HL-60 (cell line): ENCODE measurements around the gene PRRX2.

Experiments used
- GABPA ChIP-seq: IDR thresholded peaks from 2 replicates; pipeline ENCODE4 v1.6.1; 2012; ENCODE audit warnings: low read depth
- POLR2AphosphoS5 ChIP-seq: IDR thresholded peaks from 2 replicates; pipeline ENCODE4 v1.6.1; 2012; ENCODE audit warnings: low read depth
- TF ChIP-seq, protein P1 (sequence below): IDR thresholded peaks from one replicate; pipeline ENCODE4 v1.5.1; 2011; ENCODE audit warnings: low read length, control low read depth, inconsistent platforms; ENCODE audit not compliant: insufficient read depth
- TF ChIP-seq, protein P2 (sequence below): IDR thresholded peaks from 2 replicates; pipeline ENCODE4 v1.6.1; 2012; ENCODE audit warnings: low read depth; ENCODE audit not compliant: insufficient replicate concordance

DNA sequence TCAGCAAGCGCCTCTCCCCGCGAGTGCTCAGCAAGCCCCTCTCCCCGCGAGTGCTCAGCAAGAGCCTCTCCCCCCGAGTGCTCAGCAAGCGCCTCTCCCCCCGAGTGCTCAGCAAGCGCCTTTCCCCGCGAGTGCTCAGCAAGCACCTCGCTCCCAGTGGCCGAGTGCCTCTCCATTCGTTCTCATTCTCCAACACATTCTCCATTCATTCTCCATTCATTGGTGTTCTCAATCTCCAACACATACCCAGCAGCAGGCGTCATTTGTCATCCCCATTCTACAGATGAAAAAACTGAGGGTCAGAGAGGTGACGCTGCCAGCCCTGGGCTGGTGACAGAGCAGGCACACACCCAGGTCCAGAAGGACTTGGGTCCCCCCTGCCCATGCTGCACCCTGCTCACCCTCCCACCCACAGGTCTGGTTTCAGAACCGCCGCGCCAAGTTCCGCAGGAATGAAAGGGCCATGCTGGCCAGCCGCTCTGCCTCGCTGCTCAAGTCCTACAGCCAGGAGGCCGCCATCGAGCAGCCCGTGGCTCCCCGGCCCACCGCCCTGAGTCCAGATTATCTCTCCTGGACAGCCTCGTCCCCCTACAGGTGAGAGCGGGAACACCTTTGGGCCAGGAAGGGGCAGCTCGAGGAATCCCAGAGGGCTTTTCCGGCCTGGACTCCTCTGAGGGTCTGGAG, 54.9 kb downstream of the PRRX2 start:
- TF ChIP-seq POLR2AphosphoS5 (no peak), GABPA (no peak)
- TF ChIP-seq, protein P1, sequence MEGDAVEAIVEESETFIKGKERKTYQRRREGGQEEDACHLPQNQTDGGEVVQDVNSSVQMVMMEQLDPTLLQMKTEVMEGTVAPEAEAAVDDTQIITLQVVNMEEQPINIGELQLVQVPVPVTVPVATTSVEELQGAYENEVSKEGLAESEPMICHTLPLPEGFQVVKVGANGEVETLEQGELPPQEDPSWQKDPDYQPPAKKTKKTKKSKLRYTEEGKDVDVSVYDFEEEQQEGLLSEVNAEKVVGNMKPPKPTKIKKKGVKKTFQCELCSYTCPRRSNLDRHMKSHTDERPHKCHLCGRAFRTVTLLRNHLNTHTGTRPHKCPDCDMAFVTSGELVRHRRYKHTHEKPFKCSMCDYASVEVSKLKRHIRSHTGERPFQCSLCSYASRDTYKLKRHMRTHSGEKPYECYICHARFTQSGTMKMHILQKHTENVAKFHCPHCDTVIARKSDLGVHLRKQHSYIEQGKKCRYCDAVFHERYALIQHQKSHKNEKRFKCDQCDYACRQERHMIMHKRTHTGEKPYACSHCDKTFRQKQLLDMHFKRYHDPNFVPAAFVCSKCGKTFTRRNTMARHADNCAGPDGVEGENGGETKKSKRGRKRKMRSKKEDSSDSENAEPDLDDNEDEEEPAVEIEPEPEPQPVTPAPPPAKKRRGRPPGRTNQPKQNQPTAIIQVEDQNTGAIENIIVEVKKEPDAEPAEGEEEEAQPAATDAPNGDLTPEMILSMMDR: peak; percentile 5
- TF ChIP-seq, protein P2, sequence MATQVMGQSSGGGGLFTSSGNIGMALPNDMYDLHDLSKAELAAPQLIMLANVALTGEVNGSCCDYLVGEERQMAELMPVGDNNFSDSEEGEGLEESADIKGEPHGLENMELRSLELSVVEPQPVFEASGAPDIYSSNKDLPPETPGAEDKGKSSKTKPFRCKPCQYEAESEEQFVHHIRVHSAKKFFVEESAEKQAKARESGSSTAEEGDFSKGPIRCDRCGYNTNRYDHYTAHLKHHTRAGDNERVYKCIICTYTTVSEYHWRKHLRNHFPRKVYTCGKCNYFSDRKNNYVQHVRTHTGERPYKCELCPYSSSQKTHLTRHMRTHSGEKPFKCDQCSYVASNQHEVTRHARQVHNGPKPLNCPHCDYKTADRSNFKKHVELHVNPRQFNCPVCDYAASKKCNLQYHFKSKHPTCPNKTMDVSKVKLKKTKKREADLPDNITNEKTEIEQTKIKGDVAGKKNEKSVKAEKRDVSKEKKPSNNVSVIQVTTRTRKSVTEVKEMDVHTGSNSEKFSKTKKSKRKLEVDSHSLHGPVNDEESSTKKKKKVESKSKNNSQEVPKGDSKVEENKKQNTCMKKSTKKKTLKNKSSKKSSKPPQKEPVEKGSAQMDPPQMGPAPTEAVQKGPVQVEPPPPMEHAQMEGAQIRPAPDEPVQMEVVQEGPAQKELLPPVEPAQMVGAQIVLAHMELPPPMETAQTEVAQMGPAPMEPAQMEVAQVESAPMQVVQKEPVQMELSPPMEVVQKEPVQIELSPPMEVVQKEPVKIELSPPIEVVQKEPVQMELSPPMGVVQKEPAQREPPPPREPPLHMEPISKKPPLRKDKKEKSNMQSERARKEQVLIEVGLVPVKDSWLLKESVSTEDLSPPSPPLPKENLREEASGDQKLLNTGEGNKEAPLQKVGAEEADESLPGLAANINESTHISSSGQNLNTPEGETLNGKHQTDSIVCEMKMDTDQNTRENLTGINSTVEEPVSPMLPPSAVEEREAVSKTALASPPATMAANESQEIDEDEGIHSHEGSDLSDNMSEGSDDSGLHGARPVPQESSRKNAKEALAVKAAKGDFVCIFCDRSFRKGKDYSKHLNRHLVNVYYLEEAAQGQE: no peak
